Activated CD8-positive, alpha-beta memory T cell treated with anti-CD3 and anti-CD28 coated beads, Interleukin-2, amount 50 U/mL, for 48 hours (primary cell): Measurements from ENCODE around the gene FGF22.
A peak's percentile ranks its signal among the peaks of the same experiment; 100 is the strongest.
"Not testable (repeated sequence)": the region's sequence is repeated elsewhere in the genome, so short reads cannot be mapped to it uniquely, and the experiment has no call there.

Experiments used
- DNase-seq: peaks from one replicate; pipeline ENCODE4 v3.0.0-alpha.2; 2020

Gene FGF22

DNA sequence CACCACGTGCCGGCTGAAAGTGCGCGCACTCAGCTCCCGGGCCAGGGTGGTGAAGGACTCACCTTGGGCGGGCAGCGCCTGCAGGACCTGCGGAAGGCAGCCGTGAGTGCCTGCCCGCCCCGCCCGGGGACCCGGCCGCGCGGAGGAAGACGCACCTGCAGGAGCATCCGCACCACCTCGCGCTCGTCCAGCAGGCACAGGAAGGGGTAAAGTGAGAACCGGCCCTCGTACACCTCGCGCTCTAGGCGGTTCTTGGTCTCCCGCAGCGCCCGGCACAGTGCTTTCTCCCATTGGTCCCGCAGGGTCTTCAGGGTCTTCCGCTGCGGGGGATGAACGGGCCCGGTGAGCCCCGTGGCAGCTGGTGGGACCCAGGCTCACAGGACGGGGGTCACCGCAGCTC, 17.0 kb upstream of the FGF22 start:
- no peak for DNase-seq

DNA sequence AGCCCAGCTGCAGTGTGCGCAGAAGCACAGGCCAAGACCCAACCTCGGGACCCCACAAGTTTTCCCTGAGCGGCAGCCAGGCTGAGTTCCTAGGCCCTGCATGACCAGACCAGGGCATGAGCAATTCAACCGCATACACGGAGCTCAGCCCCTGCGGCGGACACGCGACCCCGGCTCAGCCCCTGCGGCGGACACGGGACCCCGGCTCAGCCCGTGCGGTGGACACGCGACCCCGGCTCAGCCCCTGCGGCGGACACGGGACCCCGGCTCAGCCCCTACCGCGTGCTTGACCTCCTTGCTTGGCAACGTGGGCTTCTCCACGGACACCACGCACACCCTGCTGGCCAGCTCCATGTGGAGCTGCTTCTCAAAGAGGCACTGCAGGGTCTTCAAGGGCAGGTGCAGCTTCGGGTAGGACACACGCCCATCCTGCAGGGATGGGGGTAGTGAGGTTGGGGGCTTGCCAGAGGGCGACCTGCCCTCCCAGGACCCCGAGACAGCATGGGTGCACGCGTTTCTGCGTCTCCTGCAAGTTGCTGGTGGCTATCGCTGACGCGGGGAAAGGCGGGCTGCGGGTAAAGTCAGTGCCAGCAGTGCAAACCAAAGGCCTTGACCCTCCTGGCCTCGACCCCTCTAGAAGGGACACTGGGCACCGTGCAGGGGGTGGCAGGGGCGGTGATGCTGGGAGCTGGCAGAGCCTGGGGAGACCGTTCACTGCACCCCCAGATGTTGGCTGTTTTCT, 16.3 kb upstream of the FGF22 start:
- no peak for DNase-seq

DNA sequence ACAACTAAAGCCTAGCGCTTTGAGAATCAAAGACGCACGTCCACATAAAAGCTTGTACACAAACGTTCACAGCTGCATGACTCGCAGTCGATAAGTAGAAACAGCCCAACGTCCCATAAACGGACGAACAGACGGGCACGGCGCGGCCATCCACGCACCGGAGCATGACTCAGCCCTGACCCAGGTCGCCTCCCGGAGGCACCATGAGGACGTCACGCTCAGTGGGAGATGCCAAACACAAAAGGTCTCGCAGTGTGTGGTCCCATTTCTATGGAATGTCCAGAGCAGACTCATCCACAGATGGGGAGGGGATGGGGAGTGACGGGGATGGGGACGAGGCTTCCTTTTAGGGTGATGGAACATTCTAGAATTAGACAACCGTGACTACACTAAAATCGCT, 15.7 kb upstream of the FGF22 start:
- no peak for DNase-seq

DNA sequence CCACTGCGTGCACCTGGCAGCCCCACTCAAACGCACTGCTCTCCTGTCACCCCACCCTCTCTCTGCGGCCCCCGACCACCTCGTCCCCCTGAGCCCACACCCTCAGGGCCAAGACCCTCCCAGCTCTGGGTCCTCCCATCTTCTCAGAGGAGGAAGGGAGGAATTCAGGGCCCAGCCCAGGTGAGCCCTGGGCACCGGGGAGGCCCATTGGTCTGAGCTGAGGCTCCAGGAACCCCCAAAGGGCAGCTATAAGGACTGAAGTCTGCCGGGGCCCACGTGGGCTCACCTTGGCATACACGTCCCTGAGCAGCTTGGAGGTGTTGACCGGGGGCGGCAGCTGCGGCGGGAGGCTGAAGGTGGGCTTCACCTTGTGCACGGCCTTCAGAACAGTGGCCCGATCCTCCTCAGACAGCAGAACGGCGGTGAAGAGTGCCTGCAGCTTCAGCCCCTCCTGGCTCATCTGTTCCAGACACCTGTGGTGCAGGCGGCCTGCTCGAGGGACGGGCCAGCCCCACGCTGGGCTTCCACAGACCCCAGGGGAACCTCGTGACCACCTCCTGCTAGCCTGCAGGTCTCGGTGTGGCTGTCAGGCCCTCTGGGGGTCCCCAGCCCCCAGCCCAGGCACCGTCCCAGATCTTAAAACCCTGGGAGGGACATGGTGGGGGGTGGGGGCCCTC, 15.1 kb upstream of the FGF22 start:
- no peak for DNase-seq

- DNase-seq, result no peak
Measured at GRCh38 chr19:625257-625656, 14.4 kb upstream of the FGF22 start.

DNA sequence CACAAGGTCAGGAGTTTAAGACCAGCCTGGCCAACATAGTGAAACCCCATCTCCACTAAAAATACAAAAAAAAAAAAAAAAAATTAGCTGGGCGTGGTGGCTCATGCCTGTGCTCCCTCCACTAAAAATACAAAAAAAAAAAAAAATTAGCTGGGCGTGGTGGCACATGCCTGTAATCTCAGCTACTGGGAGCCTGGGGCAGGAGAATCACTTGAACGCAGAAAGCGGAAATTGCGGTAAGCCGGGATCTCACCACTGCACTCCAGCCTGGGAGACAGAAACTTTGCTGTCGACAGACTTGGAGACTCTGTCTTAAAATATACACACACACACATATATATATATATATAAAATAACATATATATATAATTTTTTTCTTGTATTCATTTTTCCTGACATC, 13.1 kb upstream of the FGF22 start:
- DNase-seq, result not testable (repeated sequence)

DNA sequence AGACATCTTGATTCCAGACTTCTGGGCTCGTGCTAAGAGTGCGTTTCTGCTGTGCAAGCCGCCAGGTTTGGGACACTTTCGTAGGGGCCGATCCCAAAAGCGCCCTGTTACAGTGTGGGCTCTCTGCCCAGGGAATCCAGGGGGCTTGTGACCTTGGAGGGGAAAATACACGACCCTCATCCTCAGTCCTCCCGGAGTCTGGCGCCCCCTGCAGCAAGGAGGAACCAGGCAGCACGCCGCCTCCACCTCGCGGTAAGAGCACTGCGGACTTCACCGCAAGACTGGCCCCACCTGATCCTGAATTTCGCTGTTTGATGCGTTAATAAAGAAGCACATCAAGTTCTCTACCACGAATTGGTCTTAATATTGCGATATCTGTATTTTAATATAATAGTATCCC, 11.5 kb upstream of the FGF22 start:
- DNase-seq, result no peak

- DNase-seq, result not testable (repeated sequence)
Measured at GRCh38 chr19:629515-629914, 10.2 kb upstream of the FGF22 start.

GRCh38 chr19:629961-630714, 9.5 kb upstream of the FGF22 start:
- DNase-seq, result no peak

DNA sequence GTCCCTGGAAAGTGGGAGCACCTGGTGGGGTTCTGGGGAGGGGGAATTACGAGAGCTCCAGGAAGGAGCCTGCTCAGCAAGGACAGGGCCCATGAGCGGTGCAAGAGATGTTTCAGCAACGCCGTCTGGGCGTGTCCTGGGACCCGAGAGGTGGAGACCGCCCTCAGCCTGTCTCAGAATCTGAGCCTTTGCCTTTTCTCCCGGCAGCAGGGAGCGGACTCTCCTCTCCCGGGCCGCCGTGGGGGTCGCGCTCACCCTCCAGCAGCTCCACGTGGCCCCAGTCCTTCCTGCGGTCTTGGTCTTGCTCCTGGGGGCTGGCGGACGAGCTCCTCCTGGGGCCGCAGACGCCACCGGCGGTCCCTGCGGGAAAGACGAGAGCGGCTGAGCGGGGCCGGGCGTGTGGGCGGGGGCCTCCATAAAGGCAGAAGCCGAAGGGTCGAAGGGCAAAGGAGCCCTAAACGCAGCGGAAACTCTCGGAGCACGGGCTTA, 7.1 kb upstream of the FGF22 start:
- peak; percentile 84 for DNase-seq

- peak; percentile 98 for DNase-seq
Measured at GRCh38 chr19:633068-633785, 6.5 kb upstream of the FGF22 start, which contains the start of gene POLRMT. TSS of gene POLRMT (minus strand) at chr19:633537. CDS start at chr19:633512, 25 bp downstream.

GRCh38 chr19:633786-634639, 5.7 kb upstream of the FGF22 start:
- no peak for DNase-seq

DNA sequence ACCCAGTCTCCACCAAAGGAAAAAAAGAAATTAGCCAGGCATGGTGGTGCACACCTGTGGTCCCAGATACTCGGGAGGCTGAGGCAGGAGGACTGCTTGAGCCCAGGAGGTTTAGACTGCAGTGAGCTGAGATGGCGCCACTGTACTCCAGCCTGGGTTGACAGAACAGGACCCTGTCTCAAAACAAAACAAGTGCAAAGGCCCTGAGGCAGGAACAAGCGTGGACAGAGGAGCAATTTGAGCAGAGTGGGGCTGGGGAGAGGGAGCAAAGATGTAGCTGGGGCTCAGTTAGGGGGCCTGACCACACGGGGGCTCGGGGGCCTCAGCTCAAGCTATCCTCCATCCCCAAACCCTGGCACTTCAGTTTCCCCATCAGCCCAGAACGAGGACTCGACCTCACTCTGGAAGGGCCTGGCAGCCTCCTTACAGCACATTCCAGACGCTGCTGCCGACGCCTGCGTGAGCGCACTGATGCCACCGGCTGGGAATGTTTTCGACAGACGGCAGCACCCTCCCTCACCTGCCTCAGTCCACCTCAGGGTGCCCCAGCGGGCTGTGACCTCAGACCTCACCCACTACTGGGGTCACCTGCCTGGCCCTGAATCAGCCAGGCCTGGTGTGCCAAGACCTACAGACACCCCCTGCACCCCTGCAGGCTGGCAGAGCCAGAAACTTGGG, 4.6 kb upstream of the FGF22 start:
- no peak for DNase-seq

DNA sequence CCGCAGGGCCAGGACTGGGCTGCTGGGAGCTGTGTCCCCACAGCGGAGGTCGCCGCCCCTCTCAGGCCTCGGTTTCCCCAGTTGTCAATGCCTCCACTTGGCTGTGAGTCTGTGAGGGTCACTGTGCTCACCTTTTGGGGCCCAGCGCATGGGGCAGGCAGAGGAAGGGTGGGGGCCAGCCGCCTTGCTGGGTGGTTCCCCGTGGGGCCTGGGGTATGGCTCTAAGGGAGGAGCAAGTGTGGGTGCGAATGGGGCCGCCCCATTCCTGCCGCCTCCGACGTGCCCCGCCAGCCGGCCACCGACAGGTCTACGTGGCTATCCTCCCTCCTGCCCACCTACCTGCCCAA, 800 bp upstream of the FGF22 start:
- DNase-seq, result no peak

DNA sequence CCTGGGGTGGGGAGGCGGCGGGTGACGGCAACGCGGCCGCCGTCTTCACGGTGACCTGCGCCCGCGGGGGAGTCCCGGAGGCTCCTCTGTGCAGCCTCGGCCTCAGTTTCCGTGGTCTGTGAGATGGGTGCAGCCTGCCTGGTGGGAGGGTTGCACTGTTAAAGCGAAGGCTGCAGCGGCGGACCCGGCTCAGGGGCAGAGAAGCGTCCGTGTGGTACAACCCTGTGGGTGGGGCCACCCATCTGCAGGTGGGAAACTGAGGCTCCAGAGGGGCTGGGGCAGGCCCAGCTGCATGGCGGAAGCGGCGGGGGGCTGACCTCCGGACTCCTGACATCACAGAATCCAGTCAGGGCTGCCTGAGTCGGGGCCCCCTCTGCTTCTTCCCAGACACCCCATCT, 481 bp downstream of the FGF22 start:
- no peak for DNase-seq

- no peak for DNase-seq
Measured at GRCh38 chr19:640606-641189, 1.0 kb downstream of the FGF22 start.

- no peak for DNase-seq
Measured at GRCh38 chr19:641702-642101, 2.0 kb downstream of the FGF22 start.

DNA sequence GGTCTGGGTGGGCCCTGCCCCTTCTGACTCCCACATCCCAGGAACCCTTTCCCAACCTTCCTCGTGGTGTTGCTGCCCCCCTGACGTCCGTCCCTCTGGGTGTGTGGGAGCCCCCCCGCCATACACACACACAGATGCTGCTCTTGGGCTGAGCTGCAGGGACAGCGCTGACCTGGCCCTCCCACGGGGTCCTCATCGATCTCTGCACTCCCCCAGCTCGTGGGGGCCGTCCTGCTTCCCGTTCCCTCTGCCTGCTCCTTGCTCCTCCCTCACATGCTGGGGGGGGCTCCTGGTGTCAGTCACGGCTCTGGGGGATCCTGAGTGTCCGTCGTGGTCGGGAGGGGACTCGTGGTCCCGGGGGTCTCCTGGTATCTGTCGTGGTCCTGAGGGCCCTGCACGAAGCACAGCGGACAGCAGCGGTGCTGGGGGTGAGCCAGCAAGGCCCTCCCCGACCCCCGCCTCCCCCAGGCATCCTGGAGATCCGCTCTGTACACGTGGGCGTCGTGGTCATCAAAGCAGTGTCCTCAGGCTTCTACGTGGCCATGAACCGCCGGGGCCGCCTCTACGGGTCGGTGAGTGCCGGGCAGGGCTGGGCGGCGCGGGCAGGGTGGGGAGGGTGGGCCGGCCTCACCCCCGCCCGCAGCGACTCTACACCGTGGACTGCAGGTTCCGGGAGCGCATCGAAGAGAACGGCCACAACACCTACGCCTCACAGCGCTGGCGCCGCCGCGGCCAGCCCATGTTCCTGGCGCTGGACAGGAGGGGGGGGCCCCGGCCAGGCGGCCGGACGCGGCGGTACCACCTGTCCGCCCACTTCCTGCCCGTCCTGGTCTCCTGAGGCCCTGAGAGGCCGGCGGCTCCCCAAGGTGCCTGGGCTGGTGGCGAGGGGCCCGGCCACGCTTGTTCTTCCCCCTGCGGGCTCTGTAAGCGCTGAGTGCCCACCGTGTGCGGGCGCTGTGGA, 3.4 kb downstream of the FGF22 start:
- no peak for DNase-seq

DNA sequence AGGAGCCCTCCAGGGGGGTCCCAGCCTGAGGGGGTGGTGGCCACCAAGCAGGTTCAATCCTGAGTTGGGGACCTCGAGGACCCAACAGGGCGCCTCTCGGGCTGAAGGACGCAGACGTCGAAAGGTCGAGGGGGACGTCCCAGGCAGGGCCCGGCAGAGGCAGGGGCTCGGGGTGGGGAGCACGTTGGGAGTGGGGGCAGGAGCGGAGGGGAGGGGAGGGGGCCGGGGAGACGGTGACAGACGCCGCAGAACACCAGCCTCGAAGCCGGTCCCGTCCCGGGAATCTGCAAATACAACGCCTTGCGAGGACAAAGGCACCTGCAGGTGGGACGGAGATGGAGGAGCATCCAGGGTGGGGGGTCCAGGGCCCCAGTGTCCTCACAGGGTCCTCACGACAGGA, 4.1 kb downstream of the FGF22 start:
- no peak for DNase-seq

DNA sequence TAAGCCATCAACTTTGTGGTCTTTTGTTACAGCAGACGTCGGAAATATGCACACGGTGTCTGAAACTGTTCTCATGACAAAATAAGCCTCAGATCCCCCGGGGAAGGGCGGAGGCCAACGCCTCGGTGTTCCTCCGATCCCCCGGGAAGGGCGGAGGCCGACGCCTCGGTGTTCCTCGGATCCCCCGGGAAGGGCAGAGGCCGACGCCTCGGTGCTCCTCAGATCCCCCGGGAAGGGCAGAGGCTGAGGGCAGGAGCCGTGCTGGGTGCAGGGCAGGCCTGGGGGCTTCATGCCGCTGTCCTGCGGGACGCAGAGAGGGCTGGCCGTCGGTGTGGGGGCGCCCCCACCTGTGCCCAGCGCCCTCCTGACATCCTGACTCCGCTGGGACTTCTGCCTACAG, 4.7 kb downstream of the FGF22 start:
- DNase-seq, result no peak
